Right kidney (tissue), 1 donor: ENCODE data around the gene TLL2.

Experiments
- DNase-seq: peaks from one replicate; pipeline ENCODE4 v3.0.0-alpha.2; 2016

The TLL2 gene

GRCh38 chr10:96420228-96421009, 93.3 kb downstream of the TLL2 start:
- no peak for DNase-seq

- DNase-seq: no peak
These were observed 94.4 kb downstream of the TLL2 start for GRCh38 chr10:96419351-96419750.

- DNase-seq: no peak
These were observed 95.1 kb downstream of the TLL2 start for GRCh38 chr10:96418582-96418981.

- no peak for DNase-seq
These were observed 96.3 kb downstream of the TLL2 start for GRCh38 chr10:96417441-96417840.

- DNase-seq: no peak
These were observed 97.1 kb downstream of the TLL2 start for GRCh38 chr10:96416643-96417042.

- no peak for DNase-seq
These were observed 97.7 kb downstream of the TLL2 start for GRCh38 chr10:96415891-96416554.

- no peak for DNase-seq
These were observed 98.4 kb downstream of the TLL2 start for GRCh38 chr10:96415150-96415890.

- no peak for DNase-seq
These were observed 99.4 kb downstream of the TLL2 start for GRCh38 chr10:96414303-96414702.

GRCh38 chr10:96413151-96413787, 100.5 kb downstream of the TLL2 start:
- no peak for DNase-seq

- DNase-seq: no peak
These were observed 101.9 kb downstream of the TLL2 start for GRCh38 chr10:96411716-96412320.

- no peak for DNase-seq
These were observed 103.4 kb downstream of the TLL2 start for GRCh38 chr10:96410296-96410695.

- no peak for DNase-seq
These were observed 105.5 kb downstream of the TLL2 start for GRCh38 chr10:96408201-96408600.

- no peak for DNase-seq
These were observed 106.1 kb downstream of the TLL2 start for GRCh38 chr10:96407560-96408069.

- DNase-seq: no peak
These were observed 107.6 kb downstream of the TLL2 start for GRCh38 chr10:96406091-96406490.

- DNase-seq: no peak
These were observed 111.1 kb downstream of the TLL2 start for GRCh38 chr10:96402417-96403305.

GRCh38 chr10:96401036-96401435, 112.7 kb downstream of the TLL2 start:
- DNase-seq: no peak

- no peak for DNase-seq
These were observed 113.3 kb downstream of the TLL2 start for GRCh38 chr10:96400465-96400864.

GRCh38 chr10:96397902-96398301, 115.8 kb downstream of the TLL2 start:
- DNase-seq: no peak

GRCh38 chr10:96395931-96396877, 117.5 kb downstream of the TLL2 start:
- DNase-seq: peak; percentile 70

GRCh38 chr10:96390460-96390864, 123.3 kb downstream of the TLL2 start:
- no peak for DNase-seq
